Measurements from ENCODE around the gene PELI2.
A peak's percentile ranks its signal among the peaks of the same experiment; 100 is the strongest.

PELI2 gene

GRCh38 chr14:56268673-56269072 lies 150.5 kb downstream of the PELI2 start:
- no peak for DNase-seq

- no peak for DNase-seq
Measured at GRCh38 chr14:56270921-56271320, 152.7 kb downstream of the PELI2 start.

DNA sequence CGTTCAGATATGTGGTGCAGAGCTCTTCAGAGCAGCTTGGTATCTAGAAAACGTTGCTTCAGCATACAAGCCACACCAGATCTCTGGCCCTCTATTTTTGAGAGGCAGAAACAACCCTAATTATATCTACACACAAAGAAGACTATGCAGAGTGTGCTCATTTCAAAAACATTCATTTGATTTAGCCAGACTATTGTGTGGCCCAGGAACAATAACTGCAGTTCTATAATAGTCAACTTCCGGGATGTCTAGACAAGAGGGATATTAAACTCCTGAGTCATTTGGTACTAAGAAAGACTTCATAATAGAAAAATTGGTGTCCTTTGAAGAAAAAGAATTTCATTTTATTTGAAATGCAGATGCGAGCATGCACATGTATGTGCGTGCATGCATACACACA lies 153.8 kb downstream of the PELI2 start:
- DNase-seq: peak; percentile 31

GRCh38 chr14:56273155-56273554 lies 154.9 kb downstream of the PELI2 start:
- no peak for DNase-seq

DNA sequence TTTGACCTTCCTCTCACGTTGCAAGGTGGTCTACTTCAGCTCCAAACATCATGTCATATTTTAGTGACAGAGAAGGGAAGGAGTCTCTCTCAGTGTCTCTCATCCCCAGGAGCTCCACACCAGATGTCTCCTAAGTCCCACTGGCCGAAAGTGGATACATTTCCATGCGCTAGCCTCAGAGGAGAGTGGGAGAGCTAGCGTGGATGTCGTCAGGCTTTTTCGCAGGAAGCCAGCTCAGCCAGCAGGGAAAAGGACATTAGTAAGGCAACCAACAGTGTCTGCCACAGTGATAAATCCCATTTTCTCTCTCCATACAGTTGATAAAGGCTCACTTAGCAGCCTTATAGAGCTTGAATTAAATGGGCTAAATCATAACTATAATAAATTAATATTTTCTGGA lies 155.7 kb downstream of the PELI2 start:
- DNase-seq: no peak

DNA sequence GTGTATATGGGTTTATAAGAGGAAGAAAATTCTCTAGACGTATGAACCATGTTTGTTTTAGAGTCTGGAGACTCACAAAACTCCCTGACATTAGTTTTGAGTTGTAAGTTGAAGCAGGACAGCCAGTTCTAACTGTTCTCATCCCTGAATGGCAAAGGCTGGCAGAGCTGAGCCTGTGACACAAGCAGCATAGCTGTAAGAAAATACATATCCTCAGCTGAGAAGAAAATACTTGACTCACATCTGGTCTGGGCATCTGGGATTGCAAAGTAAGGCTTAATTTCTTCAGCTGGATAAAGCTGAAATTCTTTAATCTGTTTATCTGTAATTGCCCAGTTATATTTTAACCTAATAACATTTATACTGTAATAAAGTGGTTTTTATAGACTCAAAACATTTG lies 156.3 kb downstream of the PELI2 start:
- no peak for DNase-seq

DNA sequence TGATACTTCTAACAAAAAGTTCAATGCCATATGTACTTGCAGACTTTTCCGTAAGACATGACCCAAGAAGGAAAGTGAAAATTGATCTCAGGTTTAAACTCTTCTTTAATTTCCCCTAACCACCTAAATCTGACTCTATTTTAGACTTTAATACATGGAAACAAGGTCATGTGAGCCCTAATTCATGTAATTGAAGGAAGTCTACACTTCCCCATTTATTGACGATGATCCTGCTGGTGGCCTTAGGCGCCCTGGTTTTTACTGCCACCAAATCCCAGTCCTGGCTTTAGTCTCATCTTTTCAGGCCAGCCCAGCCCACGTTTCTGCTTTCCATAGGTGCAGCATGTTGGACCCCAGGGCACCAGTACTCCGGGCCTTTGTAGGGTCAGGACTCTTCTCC lies 157.9 kb downstream of the PELI2 start:
- no peak for DNase-seq

DNA sequence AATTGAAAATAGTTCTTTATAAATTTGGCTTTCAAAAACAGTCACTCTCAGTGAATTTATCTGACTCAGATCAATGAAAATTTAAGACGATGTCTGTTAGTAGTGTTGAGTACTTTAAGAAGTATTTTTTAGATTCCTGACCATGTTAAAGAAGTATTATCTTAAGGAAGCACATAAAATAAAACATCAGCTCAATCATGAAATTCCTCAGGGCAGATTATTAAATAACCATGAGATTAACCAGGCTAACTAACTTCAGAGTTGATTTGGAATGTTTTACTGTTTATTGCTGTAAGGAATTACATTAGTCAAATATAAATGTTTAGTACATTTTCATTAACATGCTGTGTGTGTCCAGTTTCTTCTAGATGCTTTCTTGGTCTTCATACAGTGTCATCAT lies 160.2 kb downstream of the PELI2 start:
- DNase-seq: no peak

GRCh38 chr14:56280843-56281242 lies 162.6 kb downstream of the PELI2 start:
- DNase-seq: no peak

- DNase-seq: no peak
Measured at GRCh38 chr14:56282179-56282578, 164.0 kb downstream of the PELI2 start.

- DNase-seq: no peak
Measured at GRCh38 chr14:56284641-56285040, 166.4 kb downstream of the PELI2 start.

DNA sequence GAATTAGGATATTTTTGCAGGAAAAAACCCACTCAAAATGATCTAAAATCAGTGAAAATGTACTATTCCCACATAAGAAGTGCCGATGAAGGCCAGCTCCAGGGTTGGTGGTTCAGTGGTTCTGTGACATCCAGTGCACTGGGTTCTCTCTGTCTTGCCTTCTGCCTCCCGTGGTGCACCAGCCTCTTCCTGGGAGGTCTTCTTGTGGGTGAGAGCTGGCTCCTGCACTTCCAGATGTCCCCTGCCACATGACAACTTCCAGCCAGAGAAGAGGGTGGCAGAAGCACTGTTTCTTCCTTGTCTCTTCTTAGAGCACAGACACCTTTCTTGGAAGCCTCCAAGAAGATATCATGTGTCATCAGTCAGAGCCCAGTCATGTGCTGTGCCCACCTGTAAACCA lies 170.9 kb downstream of the PELI2 start:
- no peak for DNase-seq

DNA sequence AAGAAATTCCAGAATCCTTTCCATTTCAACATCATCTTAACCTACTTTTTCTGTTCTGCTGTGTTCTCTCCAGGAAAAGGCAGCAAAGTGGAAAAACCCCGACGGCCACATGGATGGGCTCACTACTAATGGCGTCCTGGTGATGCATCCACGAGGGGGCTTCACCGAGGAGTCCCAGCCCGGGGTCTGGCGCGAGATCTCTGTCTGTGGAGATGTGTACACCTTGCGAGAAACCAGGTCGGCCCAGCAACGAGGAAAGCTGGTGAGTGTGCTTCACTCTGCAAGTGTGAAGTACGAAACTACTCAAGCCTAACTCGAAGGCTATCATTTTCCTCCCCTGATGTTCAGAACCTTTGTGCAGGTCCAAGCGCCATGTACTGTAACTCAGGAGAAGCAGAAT lies 172.0 kb downstream of the PELI2 start:
- DNase-seq: no peak

GRCh38 chr14:56292970-56293369 lies 174.8 kb downstream of the PELI2 start:
- DNase-seq: no peak

DNA sequence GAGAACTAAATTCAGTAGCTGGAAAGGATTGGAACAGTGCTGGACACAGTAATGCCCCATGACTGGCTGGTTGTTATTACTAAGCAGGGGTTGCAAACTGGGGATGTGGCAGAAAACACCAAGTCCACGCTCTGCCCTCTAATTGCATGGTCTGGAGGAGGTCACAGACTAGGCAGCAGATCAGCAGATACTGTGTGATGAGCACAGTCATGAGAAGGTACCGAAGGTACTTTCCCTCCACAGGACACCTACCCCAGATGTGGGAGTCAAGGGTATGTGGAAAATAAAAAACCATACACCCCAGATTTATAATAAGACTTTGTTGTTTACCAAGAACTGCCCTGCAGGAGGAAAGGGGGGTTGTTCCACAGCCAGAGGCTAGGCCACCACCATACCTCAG lies 175.3 kb downstream of the PELI2 start:
- no peak for DNase-seq

GRCh38 chr14:56294128-56294527 lies 175.9 kb downstream of the PELI2 start:
- no peak for DNase-seq

DNA sequence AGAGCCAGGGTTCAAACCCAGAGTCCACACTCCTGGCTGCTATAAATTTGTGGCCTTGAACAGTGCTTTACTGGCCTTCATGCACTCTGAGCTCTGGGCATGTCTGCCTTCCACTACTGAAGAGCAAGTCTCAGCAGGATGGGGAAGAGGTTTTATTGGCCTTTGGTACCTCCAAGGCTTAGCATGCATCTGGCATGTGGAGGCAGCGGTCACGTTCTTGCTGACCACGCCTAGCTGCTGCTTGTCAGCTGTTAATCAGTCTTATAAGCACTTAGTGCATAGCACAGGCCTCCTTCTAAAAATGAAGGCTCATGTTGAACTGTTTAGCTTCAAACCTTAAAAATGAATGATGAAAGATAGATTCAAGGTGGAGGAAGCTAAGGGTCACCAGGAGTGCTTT lies 177.5 kb downstream of the PELI2 start:
- no peak for DNase-seq

DNA sequence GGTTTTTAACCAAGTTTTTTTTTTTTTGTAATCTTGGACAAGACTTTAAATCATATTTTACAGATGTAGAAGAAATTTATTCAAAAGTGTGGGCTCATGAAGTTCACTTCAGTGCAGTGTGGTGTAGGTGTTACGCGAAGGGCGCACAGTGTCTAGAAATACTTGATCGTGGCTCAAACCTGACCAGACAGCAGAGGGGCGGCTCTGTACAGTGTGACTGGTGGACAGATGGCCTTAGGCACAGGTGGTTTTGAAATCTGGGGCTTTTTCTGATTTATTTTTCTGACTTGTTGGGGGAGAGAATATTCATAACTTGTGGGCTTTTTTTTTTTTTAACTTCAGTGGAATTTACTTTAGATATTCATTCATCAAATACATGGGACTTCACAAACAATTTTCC lies 179.2 kb downstream of the PELI2 start:
- no peak for DNase-seq

GRCh38 chr14:56299306-56299984 lies 181.2 kb downstream of the PELI2 start:
- DNase-seq: no peak

DNA sequence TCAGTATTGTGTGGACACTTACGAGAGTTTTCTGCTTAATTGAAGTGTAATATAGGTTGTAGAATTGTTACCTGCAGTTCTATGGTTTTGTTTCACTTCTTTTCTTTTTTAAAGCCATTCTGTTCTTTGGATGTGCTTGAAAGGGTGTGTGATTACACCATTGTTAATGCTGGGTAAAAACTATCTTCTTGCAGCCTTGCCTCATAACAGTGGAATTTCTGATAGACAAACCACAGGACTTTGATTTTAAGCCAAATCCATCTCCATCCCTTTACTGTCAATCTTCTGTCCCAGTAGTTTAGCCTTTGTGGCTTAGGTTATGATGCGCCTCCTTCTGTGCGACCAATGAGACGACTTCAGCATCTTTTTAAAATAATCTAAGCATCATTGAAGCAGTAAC lies 182.3 kb downstream of the PELI2 start:
- no peak for DNase-seq

DNA sequence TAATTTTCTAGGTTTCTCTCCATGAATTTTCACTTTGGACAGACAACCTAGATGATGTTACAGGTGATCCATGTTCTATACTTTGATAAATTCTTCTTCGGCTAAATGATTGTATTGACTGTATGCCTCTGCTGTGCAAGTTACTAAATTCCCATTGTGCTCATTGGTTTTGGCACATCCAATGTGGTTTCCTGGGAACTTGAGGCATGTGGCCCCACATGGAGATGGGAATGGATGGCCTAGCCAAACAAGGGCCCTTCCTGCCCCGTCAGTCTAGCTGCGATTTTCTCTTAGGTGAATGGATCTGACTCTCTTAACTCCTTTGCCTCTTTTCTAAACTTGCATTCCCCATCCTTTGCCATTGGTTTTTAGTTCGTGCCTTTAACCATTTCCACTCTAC lies 186.2 kb downstream of the PELI2 start:
- no peak for DNase-seq

DNA sequence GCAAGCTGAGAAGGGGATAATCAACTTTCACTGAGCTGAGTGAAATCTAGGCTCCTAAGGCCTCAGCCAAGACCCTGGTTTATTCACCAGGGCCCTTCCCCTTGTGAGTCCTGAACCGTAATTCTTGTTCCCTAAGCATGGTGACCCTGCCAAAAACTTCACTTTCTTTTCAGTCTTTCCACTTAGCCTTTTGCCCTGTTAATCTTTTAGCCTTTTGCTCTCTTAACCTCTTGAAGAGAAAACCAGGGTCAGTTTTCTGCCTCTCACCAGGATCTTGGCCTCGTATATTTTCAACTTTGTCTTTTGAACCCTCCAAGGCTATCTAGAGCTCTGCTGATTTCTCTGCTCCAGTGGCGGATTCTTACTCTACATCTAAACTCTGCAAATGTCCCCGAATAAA lies 191.0 kb downstream of the PELI2 start:
- no peak for DNase-seq

DNA sequence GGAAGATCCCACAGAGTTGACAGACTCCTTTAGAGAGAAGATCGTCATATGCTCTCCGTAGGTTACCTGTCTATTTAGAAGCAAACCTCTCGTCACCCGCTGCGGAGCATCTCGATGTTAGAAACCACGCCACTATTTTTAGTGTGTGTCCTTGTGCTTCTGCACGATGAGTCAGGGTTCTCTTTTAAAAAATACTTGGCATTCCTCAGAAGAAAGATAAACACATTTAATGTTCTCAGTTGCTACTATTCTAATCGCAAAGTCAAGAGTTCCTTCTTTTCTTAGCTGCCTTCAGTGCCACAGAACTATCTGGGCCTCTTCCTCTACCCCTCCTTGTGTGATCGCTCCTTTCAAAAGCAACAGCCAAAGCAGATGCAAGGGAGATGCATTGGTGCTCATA lies 192.4 kb downstream of the PELI2 start:
- DNase-seq: no peak

DNA sequence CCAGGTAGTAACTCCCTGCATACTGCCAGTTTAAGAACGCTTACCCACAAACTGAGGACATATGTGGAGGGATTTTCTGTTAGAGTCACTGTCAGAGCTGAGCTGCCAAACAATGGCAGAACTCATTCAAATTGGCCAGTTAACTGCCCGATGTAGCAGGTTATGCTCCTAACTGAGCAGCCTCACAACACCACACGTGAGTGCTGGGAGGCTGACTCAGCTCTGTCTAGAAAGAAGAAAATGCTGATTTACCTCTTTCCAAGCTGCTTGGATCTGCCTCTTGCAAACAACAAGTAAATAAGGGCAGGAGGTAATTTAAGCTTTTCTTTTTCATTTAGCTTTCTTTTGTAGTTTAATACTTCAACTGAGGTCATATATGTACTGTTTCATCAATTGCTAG lies 195.6 kb downstream of the PELI2 start:
- no peak for DNase-seq

DNA sequence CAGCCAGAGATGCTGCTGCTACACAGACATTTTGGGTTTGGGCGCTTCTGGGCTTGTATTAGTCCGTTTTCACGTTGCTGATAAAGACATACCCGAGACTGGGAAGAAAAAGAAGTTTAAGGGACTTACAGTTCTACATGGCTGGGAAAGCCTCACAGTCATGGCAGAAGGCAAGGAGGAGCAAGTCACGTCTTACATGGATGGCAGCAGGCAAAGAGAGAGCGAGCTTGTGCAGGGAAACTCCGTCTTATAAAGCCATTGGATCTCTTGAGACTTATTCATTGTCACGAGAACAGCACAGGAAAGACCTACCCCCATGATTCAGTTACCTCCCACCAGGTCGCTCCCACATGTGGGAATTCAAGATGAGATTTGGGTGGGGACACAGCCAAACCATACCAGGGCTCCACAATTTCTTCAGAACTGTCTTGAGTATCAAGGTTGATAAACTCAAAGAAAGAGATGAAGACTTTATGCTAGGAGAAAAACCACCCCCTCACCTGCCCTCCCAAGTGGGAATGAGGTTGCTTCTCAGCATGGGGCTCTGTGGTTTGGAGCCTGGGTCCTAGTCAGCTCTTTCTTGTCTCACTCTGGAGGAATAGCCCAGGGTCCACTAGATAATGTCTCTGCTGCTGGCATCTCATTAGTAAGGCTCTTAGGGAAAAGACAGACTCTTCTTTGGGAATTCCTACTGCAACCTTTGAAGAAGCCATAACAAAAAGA lies 200.3 kb downstream of the PELI2 start:
- DNase-seq: no peak

Data from COR-L47 (cell line).